HG03097 (cell line): ENCODE results near the gene TRIM36.

ENCODE experiments used
- ATAC-seq: cut with Tn5 transposase; IDR thresholded peaks from one replicate; pipeline ENCODE4 v1.9.1; 2021; ENCODE audit not compliant: unreplicated experiment, low FRiP score

The TRIM36 gene

DNA sequence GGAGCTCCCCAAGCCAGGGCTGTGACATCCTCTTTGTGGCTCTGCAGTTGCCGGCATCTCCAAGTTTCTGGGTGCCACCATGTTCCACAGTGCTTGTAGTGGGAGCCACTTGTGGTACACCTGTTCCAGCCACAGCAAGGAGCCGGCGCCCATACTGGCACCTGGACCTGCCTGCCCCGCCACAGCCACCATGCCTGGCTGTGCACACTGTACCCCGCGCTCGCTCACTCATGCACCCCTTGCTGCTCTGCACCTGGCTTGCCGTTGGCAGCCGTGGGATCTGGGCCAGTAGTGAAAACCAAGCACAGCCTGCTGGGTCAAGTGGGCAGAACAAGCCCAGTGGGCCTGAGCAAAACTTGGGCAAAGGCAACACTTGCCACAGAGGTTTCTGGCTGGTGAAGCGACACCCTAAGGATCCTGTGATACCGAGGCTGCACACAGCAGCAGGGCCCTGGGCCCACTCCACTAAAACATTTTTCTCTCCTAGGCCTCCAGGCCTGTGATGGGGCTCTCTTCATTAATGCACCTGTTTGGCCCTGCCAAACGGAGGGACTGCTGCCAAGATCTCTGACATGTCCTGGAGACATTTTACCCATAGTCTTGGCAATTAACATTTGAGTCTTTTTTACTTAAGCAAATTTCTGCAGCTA lies 2.8 kb downstream of the TRIM36 start:
- ATAC-seq: no peak

DNA sequence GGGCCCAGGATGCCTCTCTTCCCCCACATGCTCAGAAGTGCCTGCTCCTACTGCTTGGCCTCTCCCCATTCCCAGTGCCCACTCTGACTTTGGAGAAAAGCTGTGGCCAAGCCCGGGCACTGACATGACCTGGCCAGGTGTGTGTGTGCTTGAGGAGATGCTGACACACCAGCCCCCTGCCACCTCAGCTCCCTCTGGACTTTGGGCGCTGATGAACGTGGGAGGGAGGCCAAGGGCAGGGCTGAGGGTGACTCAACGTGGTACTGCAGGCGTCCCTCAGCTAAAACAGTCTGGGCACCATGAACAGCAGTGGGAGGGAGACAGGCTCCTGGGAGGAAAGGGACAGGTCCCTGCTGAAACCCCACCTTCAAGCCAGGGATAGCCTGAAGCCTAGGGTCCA lies 3.9 kb downstream of the TRIM36 start:
- no peak for ATAC-seq

DNA sequence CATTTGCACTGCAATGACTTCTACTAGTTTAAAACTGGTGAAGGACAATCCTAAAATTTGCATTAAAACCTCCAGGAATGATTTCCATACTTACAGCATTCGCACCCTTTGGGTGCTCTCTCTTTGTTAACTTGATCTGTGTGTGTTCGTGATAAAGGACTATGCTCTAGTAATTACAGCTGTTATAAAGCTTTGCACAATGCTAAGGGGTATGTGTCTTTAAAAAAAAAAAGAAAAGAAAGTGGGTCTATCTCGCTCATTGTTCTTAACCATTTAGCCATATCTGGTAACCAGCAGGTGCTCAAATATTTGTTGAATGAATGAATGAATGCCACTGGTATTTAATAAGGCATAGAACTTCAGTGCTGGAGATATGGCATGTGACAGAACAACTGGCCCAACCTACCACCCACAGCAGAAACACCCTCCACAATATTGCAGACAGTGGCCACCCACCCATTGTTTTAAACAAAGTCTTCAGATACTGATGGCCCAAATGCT lies 8.7 kb downstream of the TRIM36 start:
- ATAC-seq: no peak

DNA sequence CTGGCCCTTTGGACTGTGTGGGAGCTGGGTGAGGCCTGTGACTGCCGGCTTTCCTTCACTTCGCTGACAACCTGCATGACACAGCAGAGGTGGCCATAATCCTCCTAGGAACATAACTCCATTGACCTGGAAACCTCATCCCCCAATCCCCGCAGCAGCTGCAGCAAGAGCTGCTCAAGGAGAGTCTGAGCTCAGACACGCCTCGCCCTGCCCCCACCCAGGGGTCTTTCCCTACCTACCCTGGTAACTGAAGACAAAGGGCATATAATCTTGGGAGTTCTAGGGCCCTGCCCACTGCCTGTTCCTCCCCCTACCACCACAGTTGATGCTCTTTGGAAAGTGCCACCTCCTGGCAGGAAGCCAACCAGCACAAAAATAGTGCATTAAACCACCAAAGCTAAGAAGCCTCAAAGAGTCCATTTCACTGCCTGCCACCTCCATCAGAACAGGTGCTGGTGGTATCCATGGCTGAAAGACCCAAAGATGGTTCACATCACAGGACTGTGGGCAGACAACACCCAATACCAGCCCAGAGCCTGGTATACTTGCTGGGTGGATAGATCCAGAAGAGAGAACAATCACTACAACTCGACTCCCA lies 18.4 kb downstream of the TRIM36 start:
- ATAC-seq: no peak

DNA sequence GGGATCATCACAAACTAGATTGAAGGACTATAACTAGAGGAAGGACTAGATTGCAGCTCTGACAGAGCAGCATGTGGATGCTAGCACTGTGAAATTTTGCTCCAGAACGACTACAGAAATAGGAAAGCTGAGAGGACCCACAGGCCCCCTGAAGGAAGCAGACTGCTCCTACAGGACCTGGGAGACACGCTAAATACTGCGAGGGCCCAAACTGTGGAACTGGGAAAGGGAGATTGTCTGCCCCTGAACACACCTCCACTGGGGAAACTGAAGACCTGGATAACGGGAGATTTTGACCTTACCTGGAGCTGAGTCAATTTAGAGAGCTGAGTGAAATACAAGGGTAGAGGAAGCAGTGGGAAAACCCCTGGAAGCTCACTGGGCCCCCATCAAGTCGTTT lies 19.2 kb downstream of the TRIM36 start:
- no peak for ATAC-seq

DNA sequence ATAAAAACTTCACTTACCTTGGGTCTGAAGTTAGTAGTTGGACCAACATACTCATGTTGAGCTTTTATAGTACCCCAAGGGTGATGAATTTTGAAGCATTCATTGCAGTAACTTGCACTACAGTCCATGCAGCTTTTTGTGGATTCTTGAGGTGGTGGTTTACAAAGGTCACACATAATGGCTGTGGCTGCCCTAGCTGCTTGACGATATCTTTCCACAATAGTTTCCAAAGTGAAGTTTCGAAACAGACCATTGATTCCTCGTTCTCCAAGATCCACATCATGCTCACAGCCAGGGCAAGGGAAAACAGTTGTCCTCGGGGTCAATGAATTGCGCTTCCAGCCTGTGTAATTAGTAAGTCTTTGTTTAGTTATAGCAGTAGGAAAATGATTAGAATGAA lies 22.7 kb downstream of the TRIM36 start:
- ATAC-seq: no peak

DNA sequence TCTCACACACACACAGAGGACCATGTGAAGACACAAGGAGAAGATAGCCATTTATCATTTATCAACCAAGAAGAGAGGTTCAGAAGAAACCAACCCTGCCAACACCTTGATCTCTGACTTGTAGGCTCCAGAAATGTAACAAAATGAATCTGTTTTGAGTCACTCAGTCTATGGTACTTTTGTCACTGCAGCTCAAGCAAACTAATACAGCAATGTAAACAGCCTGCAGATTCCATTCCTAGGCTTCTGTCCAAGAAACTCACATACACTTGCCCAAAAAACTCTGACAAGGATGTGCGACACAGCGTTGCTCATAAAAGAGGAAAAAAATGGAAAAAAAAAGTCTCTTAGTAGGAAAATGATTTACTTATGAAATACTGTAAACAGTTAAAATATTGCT lies 33.4 kb downstream of the TRIM36 start:
- no peak for ATAC-seq

DNA sequence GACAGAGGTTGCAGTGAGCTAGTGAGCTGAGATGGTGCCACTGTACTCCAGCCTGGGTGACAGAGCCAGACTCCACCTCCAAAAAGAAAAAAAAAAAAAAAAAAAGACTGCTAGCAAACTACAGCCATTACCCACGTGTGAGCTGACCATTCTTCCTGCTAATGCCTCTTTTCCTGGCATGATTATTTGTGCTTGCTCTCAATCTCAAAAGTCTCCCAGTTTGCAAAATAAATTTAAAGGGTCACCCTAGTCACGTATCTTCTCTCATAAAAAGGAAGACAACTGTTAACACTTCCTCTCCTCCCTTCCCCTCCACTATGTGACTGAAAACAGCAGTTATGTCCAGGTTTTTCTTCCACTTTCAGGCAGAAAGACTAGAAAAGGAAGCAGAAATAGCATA lies 37.2 kb downstream of the TRIM36 start:
- no peak for ATAC-seq

DNA sequence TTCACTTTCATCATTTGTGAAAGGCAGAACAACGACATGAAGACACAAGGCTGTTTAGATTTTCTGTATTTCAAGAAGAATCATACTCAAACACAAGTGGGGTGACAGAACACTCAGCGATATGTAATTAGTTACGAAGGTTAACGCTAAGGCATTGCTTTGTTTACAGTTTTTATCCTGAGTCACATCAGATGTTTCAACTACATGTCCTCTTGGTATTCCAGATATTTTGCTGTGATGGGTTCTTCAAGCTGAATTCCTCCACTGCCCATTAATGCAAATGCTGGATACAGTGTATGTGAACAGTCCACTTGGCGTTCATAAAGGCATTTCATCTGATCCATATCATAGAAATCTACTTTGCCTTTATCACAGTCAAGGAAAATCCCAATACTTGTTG lies 43.4 kb downstream of the TRIM36 start:
- no peak for ATAC-seq

DNA sequence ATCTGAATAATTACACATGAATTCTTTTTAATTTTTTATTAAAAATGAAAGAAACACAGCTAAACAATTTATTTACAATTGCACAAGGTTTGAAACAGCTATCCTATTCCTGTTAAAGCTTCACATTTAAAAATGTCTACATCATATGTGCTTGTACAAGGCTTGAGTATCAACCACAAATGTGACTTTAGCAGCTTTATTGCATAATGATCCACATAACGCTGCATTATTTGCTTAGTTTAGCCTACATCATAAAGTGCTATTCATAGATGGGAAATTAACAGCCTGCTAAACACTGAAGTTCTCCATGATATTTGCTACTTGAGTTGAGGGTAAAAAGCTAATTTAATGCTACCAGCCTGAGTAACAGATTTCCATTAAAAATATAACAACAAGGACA lies 45.0 kb downstream of the TRIM36 start:
- no peak for ATAC-seq

DNA sequence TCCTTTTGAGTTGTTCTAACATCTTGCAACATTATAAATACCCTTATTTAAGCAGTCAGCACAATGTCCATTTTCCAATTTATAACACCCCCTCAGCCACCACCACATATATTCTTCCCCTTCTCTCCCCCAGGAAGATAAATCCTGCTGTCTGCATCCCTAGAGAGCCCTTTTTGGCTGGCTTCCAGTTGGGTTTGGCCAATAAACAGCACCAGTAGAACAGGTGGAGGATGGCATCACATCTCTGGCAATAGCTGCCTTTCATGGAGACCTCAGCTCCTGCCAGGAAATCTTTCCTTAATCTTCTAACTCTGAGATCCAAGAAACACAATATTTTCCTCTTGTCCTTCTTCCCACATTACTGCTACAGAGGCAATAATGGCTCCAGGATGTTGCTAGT lies 53.7 kb downstream of the TRIM36 start:
- no peak for ATAC-seq

DNA sequence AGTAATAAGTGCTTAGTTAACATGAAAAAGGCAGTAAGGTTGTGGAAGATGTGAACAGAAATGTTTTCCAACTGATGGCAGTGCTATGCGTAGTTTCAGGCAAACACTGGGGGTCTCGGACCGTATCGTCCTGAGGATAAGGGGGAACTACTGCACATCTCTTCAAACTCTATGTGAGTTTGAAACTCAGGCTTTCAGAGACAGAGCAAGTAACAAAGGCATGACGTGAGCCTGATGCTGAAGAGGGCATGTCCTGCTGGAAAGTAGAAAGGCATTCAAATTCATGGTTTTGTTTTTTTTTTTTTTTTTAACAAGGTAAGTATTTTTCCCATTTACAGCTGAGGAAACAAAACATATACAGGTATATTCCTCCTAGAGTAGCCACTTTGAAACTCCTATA lies 59.9 kb downstream of the TRIM36 start:
- ATAC-seq: no peak

DNA sequence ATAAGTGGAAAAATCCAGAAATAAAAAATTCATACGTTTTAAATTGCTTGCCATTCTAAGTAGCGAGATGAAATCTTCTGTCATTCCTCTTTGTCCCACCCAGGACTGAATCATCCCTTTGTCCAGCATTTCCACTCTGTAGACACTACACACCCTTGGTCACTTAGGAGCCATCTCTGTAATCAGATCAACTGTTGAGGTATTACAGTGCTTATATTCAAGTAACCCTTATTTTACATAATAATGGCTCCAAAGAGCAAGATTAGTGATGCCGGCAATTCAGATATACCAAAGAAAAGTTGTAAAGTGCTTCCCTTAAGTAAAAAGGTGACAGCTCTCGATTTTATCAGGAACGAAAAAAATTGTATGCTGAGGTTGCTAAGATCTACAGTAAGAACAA lies 60.4 kb downstream of the TRIM36 start:
- no peak for ATAC-seq

DNA sequence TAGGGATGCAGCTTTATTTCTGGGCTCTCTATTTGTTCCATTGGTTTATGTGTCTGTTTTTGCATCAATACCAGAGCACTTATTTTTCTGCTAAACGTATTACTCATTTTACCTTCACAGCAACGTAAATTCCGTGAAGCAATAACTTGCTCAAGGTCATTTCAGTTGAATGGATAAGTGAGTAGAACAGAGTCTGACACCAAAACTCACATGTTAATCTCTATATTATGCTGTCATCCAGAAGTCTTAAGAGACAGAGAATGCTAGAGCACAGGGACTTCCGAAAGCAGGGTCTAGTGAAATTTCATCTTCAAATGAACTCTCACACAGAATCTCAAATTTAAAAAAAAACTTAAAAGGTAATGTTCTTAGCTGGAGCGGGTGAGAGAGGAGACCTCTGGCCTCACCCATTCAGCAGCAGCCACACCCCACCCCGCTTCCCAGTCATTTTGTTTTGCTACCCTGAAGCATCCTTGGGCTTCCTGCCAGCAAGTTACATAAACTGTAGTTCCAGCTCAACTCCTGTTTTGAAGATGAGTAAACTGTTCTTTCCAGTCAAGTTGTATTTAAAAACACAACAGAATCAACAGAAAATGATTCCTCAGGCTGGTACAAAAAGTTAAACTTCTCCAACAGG lies 69.3 kb downstream of the TRIM36 start:
- ATAC-seq: no peak

DNA sequence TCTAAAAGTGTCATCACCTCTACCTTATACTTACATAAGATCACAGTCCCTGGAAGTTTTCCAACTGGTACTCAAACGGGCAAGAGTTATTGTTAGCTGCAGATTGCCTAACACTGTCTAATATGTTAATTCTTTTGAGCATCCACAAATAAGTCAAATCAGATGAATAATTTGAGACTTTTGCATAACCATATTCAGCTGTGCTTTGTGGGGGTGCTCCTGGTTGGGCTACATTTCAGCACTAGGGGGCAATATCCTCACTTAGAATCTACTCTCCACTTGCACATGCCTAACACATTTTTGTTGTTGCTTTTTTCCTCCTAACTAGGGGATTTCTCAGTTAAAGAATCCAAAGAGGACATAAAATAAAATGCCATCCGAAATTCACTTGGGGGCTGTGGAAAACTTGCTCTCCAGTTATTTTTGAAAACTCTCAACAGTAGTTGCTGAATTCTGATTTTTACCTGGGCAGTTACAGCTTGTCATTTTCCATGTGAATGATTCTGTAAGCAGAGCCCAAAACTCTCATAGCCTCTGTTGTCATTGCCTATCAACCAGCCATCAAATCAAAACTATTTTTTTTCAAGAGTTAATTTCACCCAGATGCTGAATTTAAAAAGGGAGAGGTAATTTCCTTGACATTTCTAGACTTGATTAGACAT lies 71.5 kb downstream of the TRIM36 start:
- no peak for ATAC-seq

DNA sequence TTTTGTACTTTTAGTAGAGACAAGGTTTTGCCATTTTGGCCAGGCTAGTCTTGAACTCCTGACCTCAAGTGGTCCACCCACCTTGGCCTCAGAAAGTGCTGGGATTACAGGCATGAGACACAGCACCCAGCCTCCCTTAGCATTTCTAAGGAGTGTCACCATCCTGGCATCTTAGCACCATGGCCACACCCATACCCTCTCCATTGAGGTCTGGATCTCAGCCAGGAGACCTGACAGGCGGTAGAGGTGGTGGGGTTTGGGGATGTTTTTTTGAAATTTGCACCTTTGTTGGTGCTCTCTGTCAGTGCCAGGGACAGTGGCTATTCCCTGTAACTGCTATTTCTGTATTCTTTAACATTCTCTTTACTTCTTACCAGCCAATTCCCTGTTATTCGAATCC lies 72.5 kb downstream of the TRIM36 start:
- no peak for ATAC-seq

DNA sequence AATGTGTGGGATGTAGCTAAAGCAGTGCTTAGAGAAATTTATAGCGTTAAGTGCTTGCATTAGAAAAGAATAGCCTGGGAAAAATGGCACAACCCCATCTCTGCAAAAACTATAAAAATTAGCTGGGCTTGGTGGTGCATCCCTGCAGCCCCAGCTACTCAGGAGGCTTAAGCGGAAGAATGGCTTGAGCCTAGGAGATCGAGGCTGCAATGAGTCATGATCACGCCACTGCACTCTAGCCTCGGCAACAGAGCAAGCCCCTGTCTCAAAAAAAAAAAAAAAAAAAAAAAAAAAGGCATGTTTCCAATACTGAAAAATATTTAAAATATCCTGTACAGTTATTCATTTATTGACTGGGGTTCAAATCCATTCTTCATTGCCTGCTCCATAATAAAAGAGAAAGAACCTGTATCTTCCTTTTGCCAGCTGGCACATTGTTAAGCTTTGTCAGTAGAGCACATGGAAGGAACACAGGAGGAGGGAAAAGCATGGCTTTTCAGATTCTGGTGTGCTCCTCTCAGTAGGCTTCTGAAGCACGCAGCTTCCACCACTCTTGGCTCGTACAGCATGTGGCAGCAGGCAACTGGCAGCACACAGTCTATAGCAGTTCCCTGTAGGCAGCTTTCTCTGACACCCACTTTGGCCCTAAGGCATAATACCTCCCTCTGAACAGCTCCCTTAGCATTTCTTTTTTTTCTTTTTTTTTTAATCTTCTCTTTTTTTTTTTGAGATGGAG lies 73.5 kb downstream of the TRIM36 start:
- no peak for ATAC-seq

DNA sequence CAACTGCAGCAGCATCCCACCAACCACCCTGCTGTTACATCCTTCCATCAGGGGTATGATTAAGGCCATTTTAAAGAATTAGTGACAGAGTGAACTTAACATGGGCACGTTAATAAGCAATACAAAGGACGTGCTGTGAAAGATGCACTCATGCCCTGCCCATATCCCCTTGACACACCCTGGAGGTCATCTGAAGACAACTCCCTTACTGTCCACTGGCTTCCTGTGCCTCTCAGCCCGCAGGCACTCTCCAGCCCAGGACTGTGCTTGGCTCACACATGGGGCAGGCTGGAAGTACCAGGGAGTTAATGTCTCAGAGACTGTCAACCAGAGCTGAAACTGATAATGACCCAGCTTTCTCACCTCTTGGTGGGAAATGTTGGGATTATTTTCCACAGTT lies 81.8 kb downstream of the TRIM36 start:
- ATAC-seq: no peak

DNA sequence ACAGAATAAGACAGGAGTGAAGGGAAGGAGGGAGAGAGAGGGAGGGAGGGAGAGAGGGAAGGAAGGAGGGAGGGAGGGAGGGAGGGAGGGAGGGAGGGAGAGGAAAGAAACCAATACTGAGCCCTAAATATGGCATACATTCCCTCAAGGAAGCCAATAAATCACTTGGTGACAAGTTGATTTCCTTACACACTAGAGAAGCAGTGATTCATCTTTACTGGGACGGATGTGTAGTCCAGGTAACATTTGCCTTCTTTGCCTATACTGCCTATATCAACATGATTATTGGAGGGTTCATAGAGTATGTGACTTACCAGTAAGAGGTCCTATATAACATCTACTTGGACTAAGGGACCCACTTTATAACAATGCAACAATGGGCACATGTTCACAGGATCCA lies 83.2 kb downstream of the TRIM36 start:
- no peak for ATAC-seq

DNA sequence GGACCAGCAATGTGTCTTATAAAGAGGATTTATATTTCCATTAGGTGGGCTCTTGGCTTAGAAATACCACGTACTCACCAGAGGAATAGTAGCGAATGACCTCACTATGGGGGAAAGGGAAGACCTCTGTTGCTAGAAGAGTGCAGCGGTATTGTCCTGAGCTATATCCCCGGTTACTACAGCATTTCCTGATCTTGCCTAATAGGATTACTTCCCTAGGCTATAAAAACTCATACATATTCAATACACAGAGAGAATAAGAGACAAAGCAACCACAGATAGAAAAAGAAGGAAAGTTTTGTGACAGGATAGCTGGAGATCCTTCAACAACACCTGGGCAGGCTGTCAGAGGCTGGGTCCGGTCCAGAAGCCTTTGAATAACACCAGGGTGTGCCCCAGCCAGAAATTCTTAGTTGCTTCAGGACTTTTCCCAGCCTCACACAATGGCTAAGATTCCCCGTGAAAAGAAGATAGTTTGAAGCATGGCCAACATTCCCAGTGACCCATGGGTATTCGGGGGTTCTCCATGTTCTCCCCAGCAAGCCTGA lies 85.4 kb downstream of the TRIM36 start:
- ATAC-seq: no peak
